ENCODE results near the gene TSPEAR.

The TSPEAR gene

DNA sequence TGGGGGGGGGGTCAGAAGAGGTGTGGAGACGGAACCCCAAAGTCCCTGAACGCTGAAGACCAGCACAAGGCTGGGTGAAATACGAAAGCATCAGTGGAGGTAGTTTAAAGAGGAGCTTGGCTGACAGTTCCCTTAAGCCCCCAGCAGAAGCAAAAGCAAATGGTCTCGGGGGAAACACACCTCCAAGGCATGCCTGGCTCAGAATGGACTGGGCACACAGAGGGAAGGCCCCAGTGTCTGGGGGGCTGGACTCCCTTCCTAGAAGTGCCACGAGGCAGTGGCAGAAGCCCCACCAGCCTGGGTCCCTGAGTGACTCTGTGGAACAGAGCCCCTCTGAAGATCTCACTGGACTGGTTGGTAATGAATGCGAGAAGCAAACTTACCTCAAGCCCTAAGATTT is 46.4 kb upstream of the TSPEAR start:
- TF ChIP-seq, protein P1, sequence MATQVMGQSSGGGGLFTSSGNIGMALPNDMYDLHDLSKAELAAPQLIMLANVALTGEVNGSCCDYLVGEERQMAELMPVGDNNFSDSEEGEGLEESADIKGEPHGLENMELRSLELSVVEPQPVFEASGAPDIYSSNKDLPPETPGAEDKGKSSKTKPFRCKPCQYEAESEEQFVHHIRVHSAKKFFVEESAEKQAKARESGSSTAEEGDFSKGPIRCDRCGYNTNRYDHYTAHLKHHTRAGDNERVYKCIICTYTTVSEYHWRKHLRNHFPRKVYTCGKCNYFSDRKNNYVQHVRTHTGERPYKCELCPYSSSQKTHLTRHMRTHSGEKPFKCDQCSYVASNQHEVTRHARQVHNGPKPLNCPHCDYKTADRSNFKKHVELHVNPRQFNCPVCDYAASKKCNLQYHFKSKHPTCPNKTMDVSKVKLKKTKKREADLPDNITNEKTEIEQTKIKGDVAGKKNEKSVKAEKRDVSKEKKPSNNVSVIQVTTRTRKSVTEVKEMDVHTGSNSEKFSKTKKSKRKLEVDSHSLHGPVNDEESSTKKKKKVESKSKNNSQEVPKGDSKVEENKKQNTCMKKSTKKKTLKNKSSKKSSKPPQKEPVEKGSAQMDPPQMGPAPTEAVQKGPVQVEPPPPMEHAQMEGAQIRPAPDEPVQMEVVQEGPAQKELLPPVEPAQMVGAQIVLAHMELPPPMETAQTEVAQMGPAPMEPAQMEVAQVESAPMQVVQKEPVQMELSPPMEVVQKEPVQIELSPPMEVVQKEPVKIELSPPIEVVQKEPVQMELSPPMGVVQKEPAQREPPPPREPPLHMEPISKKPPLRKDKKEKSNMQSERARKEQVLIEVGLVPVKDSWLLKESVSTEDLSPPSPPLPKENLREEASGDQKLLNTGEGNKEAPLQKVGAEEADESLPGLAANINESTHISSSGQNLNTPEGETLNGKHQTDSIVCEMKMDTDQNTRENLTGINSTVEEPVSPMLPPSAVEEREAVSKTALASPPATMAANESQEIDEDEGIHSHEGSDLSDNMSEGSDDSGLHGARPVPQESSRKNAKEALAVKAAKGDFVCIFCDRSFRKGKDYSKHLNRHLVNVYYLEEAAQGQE (IDR thresholded peaks at IDR 0.05; ENCODE audit: insufficient read depth in 1 of 2, low read depth in 2 of 2, low read length in 2 of 2), result no peak
- no peak for TF ChIP-seq SIN3A (IDR thresholded peaks at IDR 0.05; ENCODE audit: borderline replicate concordance, insufficient read depth, low read length)
- no peak for TF ChIP-seq POLR2AphosphoS5 (IDR thresholded peaks at IDR 0.05; ENCODE audit: low read depth, low read length)
- TF ChIP-seq TAF1 (IDR thresholded peaks at IDR 0.05; ENCODE audit: borderline replicate concordance, insufficient read depth, low read length), result no peak
- no peak for TF ChIP-seq FOXP2 (optimal IDR thresholded peaks at IDR 0.05; ENCODE audit: borderline replicate concordance, extremely low read depth, extremely low read length, insufficient read depth)

DNA sequence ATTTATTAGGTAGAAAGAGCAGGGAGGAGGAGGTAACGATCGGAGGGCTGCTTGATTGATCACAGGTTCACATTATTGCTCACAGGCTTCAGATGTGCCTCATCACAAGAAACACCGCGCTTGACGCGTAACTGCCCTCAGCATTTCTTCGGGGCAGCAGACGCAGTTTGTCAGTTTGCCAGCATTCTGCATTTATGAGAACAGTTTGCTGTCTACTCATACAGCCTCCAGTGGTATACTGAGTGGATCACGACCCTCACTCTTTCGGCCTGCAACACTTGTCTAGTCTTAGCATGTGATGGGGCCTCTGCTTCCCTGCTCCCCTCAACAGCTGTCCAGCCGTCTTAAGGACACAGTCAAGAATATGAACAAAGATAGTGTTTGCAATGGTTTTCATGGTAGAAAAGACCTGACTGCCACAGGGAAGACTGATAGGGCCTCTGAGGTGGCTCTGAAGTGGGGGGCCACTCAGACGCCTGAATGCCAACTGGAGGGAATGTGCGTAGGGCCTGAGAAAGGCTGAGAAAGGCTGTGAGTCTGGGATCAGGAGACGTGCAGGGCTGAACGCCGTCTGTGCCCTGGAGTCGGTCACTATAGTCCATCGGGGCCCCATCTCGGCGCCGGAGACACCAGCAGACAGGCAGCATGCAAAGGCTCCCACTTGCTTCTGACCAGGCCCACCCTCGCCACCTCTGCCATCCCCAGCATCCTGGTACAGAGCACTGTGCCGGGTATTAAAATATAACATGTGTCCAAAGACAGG is 45.2 kb upstream of the TSPEAR start:
- TF ChIP-seq FOXP2 (optimal IDR thresholded peaks at IDR 0.05; ENCODE audit: borderline replicate concordance, extremely low read depth, extremely low read length, insufficient read depth), result no peak
- no peak for TF ChIP-seq TAF1 (IDR thresholded peaks at IDR 0.05; ENCODE audit: borderline replicate concordance, insufficient read depth, low read length)
- no peak for TF ChIP-seq SIN3A (IDR thresholded peaks at IDR 0.05; ENCODE audit: borderline replicate concordance, insufficient read depth, low read length)
- TF ChIP-seq, protein P1 (IDR thresholded peaks at IDR 0.05; ENCODE audit: insufficient read depth in 1 of 2, low read depth in 2 of 2, low read length in 2 of 2), result no peak
- TF ChIP-seq POLR2AphosphoS5 (IDR thresholded peaks at IDR 0.05; ENCODE audit: low read depth, low read length), result no peak

DNA sequence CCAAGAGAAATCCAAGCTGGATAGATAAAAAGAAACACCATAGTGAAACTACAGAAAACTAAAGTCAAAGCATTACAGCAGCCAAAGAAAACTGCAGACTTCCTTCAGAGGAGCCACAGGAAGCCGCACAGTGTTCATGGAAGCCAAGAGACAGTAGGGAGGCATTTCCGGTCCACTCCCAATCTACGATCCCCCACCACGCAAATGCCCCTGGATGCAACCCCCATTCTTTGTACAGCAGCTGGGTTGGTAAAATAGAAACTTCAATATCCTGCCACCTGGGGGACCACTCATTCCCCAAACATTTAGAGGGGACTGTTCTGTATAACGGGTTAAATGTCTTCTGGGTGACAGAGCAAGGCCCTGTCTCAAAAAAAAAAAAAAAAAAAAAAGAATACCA is 43.9 kb upstream of the TSPEAR start:
- TF ChIP-seq, protein P1 (IDR thresholded peaks at IDR 0.05; ENCODE audit: insufficient read depth in 1 of 2, low read depth in 2 of 2, low read length in 2 of 2), result no peak
- no peak for TF ChIP-seq FOXP2 (optimal IDR thresholded peaks at IDR 0.05; ENCODE audit: borderline replicate concordance, extremely low read depth, extremely low read length, insufficient read depth)
- no peak for TF ChIP-seq SIN3A (IDR thresholded peaks at IDR 0.05; ENCODE audit: borderline replicate concordance, insufficient read depth, low read length)
- no peak for TF ChIP-seq POLR2AphosphoS5 (IDR thresholded peaks at IDR 0.05; ENCODE audit: low read depth, low read length)
- no peak for TF ChIP-seq TAF1 (IDR thresholded peaks at IDR 0.05; ENCODE audit: borderline replicate concordance, insufficient read depth, low read length)

DNA sequence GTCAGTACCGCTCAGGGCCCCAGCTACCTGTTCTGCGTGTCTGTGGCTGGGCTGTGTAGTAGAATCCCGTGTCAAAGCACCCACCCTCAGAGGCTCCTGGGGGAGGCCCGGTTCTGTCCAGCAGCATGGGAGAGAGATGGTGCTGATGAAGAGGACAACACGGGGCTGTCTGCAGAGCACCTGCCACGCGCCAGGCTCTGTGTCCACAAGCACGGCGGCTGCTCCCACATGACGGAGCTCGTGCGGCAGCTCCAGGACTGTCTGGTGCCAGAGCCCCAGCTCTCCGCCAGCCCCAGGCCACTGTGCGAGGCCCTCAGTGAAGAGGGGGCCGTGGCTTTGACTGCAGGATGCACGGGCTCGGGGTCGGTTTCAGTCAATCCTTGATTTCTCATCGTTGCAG is 42.0 kb upstream of the TSPEAR start:
- TF ChIP-seq POLR2AphosphoS5 (IDR thresholded peaks at IDR 0.05; ENCODE audit: low read depth, low read length), result no peak
- TF ChIP-seq TAF1 (IDR thresholded peaks at IDR 0.05; ENCODE audit: borderline replicate concordance, insufficient read depth, low read length), result no peak
- no peak for TF ChIP-seq FOXP2 (optimal IDR thresholded peaks at IDR 0.05; ENCODE audit: borderline replicate concordance, extremely low read depth, extremely low read length, insufficient read depth)
- TF ChIP-seq, protein P1 (IDR thresholded peaks at IDR 0.05; ENCODE audit: insufficient read depth in 1 of 2, low read depth in 2 of 2, low read length in 2 of 2), result no peak
- no peak for TF ChIP-seq SIN3A (IDR thresholded peaks at IDR 0.05; ENCODE audit: borderline replicate concordance, insufficient read depth, low read length)

Data from PFSK-1 (cell line).